Measurements from ENCODE around the gene SMAD2.
"Not testable (repeated sequence)": the region's sequence is repeated elsewhere in the genome, so short reads cannot be mapped to it uniquely, and the experiment has no call there.

DNA sequence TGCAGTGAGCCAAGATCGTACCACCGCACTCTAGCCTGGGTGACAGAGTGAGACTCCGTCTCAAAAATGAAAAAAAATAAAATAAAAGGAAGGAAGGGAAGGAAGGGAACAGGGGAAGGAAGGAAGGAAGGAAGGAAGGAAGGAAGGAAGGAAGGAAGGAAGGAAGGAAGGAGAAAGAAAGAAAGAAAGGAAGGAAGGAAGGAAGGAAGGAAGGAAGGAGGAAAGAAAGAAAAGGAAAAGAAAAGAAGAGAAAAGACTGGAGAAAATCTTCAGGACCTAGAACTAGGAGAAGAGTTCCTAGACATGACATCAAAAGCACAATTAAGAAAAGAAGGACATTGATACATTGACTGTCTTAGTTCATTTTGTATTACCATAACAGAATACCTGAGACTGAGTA lies 163.3 kb downstream of the SMAD2 start:
- TF ChIP-seq, protein P1, sequence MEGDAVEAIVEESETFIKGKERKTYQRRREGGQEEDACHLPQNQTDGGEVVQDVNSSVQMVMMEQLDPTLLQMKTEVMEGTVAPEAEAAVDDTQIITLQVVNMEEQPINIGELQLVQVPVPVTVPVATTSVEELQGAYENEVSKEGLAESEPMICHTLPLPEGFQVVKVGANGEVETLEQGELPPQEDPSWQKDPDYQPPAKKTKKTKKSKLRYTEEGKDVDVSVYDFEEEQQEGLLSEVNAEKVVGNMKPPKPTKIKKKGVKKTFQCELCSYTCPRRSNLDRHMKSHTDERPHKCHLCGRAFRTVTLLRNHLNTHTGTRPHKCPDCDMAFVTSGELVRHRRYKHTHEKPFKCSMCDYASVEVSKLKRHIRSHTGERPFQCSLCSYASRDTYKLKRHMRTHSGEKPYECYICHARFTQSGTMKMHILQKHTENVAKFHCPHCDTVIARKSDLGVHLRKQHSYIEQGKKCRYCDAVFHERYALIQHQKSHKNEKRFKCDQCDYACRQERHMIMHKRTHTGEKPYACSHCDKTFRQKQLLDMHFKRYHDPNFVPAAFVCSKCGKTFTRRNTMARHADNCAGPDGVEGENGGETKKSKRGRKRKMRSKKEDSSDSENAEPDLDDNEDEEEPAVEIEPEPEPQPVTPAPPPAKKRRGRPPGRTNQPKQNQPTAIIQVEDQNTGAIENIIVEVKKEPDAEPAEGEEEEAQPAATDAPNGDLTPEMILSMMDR (IDR thresholded peaks at IDR 0.05), result not testable (repeated sequence)
- TF ChIP-seq POLR2A (IDR thresholded peaks at IDR 0.05), result not testable (repeated sequence)

Measured in heart left ventricle (tissue), 13 donors.